Panc1 (cell line): ENCODE results near the gene ARHGEF12. TPM values are rescaled to one million over a fixed set of nuclear protein-coding genes. Genes with fewer than 3 reads are reported as not detected.

Experiments
- ATAC-seq: fragments of 200-7000 bp; cut with Tn5 transposase; 2 replicates; pipeline ENCODE4 v1.9.1; 2020; ENCODE audit warnings: mild to moderate bottlenecking, moderate library complexity
- BruUV-seq: library from RNA; stranded (reverse); fragments of 400-500 nt; replicated peaks from 2 replicates; lab custom pipeline; 2021; lab: Mats Ljungman, UMichigan
- CTCF ChIA-PET: fragments of 300-600 bp; sonication (Branson Sonifier 250); formaldehyde crosslinking; loops from one replicate; lab custom pipeline; 2022; ENCODE audit warnings: antibody characterized with exemption; lab: Charles Lee
- POLR2A ChIA-PET: fragments of 300-600 bp; sonication (Branson Sonifier 250); formaldehyde crosslinking; loops from one replicate; lab custom pipeline; 2022; ENCODE audit warnings: antibody characterized with exemption; lab: Charles Lee
- DNase-seq: peaks from one replicate; pipeline ENCODE4 v3.0.0-alpha.2; 2010; ENCODE audit warnings: low read depth, low spot score
- H3K27ac ChIP-seq: 2 replicates; pipeline ENCODE4 v1.5.1; 2011; ENCODE audit warnings: mild to moderate bottlenecking, low read length, inconsistent platforms
- H3K27me3 ChIP-seq: fragments of 200-500 bp; sonication (Bioruptor generic); 2 replicates; pipeline ENCODE4 v1.6.0; 2014; ENCODE audit warnings: low read length, inconsistent platforms; ENCODE audit not compliant: control insufficient read depth, insufficient read depth
- H3K36me3 ChIP-seq: fragments of 200-500 bp; sonication (Bioruptor generic); 2 replicates; pipeline ENCODE4 v1.5.1; 2014; ENCODE audit warnings: inconsistent platforms, mild to moderate bottlenecking, low read length, moderate library complexity; ENCODE audit not compliant: control insufficient read depth, insufficient read depth
- H3K4me1 ChIP-seq: 2 replicates; pipeline ENCODE4 v1.5.1; 2011; ENCODE audit warnings: inconsistent platforms, mild to moderate bottlenecking, low read length, moderate library complexity; ENCODE audit not compliant: control insufficient read depth, insufficient read depth
- H3K4me3 ChIP-seq, 2 experiments: 2 replicates each; pipeline ENCODE4 v1.5.1; 2011 to 2012; ENCODE audit warnings: low read depth in 2 of 2, low read length in 2 of 2, mild to moderate bottlenecking in 2 of 2, inconsistent platforms in 1 of 2, moderate library complexity in 1 of 2
- H3K9me3 ChIP-seq: fragments of 200-500 bp; sonication (Bioruptor generic); 2 replicates; pipeline ENCODE4 v1.5.1; 2014; ENCODE audit warnings: low read depth, mild to moderate bottlenecking, inconsistent platforms, low read length, moderate library complexity; ENCODE audit not compliant: control insufficient read depth, insufficient read depth
- POLR2AphosphoS5 ChIP-seq: IDR thresholded peaks from 2 replicates; pipeline ENCODE4 v1.6.1; 2012; ENCODE audit warnings: mild to moderate bottlenecking, low read depth, low read length, moderate library complexity
- SIN3A ChIP-seq: IDR thresholded peaks from 2 replicates; pipeline ENCODE4 v1.6.1; 2012; ENCODE audit warnings: low read depth, mild to moderate bottlenecking, low read length, moderate library complexity, borderline replicate concordance; ENCODE audit not compliant: insufficient read depth
- TCF7L2 ChIP-seq: IDR thresholded peaks from 2 replicates; pipeline ENCODE4 v1.6.1; 2011; ENCODE audit warnings: mild to moderate bottlenecking, low read depth, low read length, inconsistent platforms
- in situ Hi-C: cut with HindIII; loops from 2 replicates; pipeline ENCODE4 v1.10.0; 2016; ENCODE audit warnings: low sequenced_read_pairs, low pct_unique_long_range_greater_than_20kb
- intact Hi-C: fragments of 100-400 bp; cut with micrococcal nuclease; formaldehyde crosslinking; loops from one replicate; pipeline ENCODE4 v1.10.0; 2022; ENCODE audit not compliant: unreplicated experiment
- total RNA-seq: library from RNA; stranded (reverse); gene quantifications from one replicate; pipeline ENCODE4 v1.2.1, GENCODE V29; 2021; ENCODE audit not compliant: unreplicated experiment
- TF ChIP-seq, protein P1 (sequence below), 2 experiments: IDR thresholded peaks; 2 replicates each; pipeline ENCODE4 v1.6.1; 2011 to 2012; ENCODE audit warnings: low read depth in 2 of 2, control low read depth in 1 of 2, low read length in 1 of 2, mild to moderate bottlenecking in 1 of 2, moderate library complexity in 1 of 2; ENCODE audit not compliant: insufficient read depth in 1 of 2
- TF ChIP-seq, protein P2 (sequence below): fragments of 450-650 bp; IDR thresholded peaks from 2 replicates; pipeline ENCODE4 v1.5.1; 2017; ENCODE audit warnings: mild to moderate bottlenecking

The ARHGEF12 gene
- total RNA-seq, 1 experiment from 2014 or later = 182 TPM

DNA sequence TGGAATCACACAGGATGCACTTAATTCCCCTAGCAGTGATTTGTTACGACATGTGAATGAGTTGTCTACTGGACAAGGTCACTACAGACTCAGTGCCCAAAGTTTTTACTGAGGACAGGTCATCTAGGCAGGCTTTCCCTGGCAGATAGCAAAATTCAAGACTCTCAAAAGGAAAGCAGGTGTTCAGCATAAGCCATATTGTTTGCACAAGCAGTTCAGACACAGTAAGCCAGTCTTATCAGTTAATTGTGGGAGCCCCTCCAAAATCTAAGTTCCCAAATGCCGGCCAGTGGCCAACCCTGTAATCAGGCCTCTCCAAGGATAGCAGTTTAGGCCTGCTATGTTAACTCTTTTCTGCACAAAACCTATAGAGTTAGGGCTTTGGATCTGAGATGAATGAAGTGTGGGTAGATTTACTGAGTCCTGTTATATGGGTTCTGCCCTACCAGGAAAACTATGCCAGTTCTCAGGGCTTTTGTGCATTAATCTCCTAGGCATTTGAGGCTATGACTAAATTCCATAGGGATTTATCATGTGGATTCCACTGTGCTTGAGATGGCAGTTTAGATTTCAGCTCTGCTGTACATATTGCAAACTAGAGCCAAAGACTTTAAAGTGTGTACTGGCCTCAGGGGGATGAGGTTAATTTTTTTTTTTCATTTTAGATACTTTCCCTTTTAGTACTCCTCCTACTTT is 4.8 kb upstream of the ARHGEF12 start:
- Histone ChIP-seq H3K36me3 (peaks cover 17% of the 10 kb centered on the region), H3K9me3 (no peaks in the 10 kb centered on the region), H3K27ac (peak overlapping the region; percentile 98), H3K27me3 (no peaks in the 10 kb centered on the region), H3K4me3 (no peak overlapping the region), H3K4me1 (peaks cover 77% of the 10 kb centered on the region)
- in situ Hi-C loops (no loop called here), intact Hi-C loops (no loop called here)
- DNase-seq (no peak), ATAC-seq (peak; percentile 73)
- TF ChIP-seq TCF7L2 = peak; percentile 79
- peak; percentile 85 for TF ChIP-seq POLR2AphosphoS5
- TF ChIP-seq, protein P1, sequence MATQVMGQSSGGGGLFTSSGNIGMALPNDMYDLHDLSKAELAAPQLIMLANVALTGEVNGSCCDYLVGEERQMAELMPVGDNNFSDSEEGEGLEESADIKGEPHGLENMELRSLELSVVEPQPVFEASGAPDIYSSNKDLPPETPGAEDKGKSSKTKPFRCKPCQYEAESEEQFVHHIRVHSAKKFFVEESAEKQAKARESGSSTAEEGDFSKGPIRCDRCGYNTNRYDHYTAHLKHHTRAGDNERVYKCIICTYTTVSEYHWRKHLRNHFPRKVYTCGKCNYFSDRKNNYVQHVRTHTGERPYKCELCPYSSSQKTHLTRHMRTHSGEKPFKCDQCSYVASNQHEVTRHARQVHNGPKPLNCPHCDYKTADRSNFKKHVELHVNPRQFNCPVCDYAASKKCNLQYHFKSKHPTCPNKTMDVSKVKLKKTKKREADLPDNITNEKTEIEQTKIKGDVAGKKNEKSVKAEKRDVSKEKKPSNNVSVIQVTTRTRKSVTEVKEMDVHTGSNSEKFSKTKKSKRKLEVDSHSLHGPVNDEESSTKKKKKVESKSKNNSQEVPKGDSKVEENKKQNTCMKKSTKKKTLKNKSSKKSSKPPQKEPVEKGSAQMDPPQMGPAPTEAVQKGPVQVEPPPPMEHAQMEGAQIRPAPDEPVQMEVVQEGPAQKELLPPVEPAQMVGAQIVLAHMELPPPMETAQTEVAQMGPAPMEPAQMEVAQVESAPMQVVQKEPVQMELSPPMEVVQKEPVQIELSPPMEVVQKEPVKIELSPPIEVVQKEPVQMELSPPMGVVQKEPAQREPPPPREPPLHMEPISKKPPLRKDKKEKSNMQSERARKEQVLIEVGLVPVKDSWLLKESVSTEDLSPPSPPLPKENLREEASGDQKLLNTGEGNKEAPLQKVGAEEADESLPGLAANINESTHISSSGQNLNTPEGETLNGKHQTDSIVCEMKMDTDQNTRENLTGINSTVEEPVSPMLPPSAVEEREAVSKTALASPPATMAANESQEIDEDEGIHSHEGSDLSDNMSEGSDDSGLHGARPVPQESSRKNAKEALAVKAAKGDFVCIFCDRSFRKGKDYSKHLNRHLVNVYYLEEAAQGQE (IDR thresholded peaks at IDR 0.05; ENCODE audit: insufficient read depth in 1 of 2, low read depth in 2 of 2, low read length in 1 of 2) = no peak
- TF ChIP-seq, protein P2, sequence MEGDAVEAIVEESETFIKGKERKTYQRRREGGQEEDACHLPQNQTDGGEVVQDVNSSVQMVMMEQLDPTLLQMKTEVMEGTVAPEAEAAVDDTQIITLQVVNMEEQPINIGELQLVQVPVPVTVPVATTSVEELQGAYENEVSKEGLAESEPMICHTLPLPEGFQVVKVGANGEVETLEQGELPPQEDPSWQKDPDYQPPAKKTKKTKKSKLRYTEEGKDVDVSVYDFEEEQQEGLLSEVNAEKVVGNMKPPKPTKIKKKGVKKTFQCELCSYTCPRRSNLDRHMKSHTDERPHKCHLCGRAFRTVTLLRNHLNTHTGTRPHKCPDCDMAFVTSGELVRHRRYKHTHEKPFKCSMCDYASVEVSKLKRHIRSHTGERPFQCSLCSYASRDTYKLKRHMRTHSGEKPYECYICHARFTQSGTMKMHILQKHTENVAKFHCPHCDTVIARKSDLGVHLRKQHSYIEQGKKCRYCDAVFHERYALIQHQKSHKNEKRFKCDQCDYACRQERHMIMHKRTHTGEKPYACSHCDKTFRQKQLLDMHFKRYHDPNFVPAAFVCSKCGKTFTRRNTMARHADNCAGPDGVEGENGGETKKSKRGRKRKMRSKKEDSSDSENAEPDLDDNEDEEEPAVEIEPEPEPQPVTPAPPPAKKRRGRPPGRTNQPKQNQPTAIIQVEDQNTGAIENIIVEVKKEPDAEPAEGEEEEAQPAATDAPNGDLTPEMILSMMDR = no peak
- TF ChIP-seq SIN3A = 0 out of 2 replicates have a peak, but pooled peaks have one; percentile 48
- CTCF ChIA-PET = no interaction called here
- BruUV-seq = TSS peak; percentile 96
- POLR2A ChIA-PET = interaction anchor here (1.1 kb wide), 1 partner anchor 100 kb away, joined by 4 read pairs; no protein-coding TSS in a partner anchor

DNA sequence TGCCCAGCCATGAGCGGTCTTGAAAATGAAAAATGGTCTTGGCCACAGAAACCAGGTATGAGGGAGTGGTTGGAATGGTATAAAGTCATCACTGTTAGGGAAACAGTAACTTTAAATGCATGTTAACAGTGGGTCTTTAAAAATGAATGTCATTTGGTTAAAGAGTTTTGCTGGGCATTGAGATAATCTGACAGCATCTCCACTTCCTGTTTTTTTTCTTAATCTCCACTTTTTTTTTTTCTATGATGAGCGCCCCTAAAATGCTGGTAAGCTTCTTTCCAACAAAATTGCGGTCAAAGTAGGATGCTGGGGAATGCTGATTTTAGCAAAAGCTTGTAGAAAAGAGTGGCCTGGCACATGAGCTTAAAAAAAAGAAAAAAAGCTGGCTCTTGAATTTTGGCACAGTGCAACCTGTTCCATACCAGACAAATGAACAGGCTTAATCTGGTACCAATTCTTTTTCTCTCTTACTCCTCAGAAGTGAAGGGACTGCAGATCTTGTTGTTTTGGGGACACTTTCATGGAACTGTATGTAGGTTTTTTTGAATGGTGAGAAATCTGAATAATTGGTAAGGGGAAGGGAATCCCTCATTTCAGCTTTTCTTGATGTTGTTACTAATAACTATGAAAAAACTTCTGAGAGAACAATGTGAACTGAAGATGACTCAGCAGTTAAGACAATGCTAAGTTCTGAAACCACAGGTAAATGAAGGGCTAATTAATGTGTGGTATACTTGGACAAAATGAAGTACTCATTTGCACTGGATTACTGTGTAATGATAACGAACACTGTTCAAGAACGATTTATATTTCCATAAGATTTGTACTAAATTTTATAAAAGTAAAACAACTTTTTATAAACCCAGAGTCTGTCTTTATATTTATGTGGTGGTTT is 3.1 kb upstream of the ARHGEF12 start:
- ChIA-PET CTCF (no interaction called here), POLR2A (interaction anchor here (0.6 kb wide), 1 partner anchor 144 kb away, joined by 16 read pairs; no protein-coding TSS in a partner anchor)
- H3K27ac ChIP-seq = peak overlapping the region; percentile 98
- no TSS peak for BruUV-seq
- peaks cover 62% of the 10 kb centered on the region for H3K4me1 ChIP-seq
- TF ChIP-seq SIN3A = no peak
- TF ChIP-seq, protein P1 (IDR thresholded peaks at IDR 0.05; ENCODE audit: insufficient read depth in 1 of 2, low read depth in 2 of 2, low read length in 1 of 2) = no peak
- no peak for TF ChIP-seq POLR2AphosphoS5
- TF ChIP-seq, protein P2 = no peak
- no peak for TF ChIP-seq TCF7L2
- no peaks in the 10 kb centered on the region for H3K27me3 ChIP-seq
- ATAC-seq = no peak
- no peak for DNase-seq
- intact Hi-C loops = no loop called here
- H3K36me3 ChIP-seq = peaks cover 17% of the 10 kb centered on the region
- H3K9me3 ChIP-seq = no peaks in the 10 kb centered on the region
- in situ Hi-C loops = no loop called here
- no peak overlapping the region for H3K4me3 ChIP-seq
